ENCODE results near the gene SH3RF2.

DNA sequence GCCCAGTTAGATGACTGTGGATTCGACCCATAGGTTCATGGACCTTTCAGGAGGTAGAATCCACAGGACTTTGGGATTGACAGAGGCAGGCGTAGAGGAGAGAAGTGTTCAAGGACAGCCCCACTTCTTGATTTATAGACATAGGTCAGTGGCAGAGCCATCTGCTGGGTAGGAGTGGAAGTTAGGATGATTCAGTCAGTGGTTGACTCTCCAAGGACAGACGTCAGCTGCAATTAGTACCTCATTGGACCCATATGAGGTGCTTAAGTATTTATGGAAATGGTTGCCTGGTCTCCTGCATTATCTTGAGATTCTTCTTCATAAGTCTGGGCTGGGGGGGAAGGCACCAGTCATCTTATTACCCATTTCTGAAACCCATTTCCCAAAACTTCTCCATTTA lies 70.9 kb downstream of the SH3RF2 start:
- TF ChIP-seq, protein P1, sequence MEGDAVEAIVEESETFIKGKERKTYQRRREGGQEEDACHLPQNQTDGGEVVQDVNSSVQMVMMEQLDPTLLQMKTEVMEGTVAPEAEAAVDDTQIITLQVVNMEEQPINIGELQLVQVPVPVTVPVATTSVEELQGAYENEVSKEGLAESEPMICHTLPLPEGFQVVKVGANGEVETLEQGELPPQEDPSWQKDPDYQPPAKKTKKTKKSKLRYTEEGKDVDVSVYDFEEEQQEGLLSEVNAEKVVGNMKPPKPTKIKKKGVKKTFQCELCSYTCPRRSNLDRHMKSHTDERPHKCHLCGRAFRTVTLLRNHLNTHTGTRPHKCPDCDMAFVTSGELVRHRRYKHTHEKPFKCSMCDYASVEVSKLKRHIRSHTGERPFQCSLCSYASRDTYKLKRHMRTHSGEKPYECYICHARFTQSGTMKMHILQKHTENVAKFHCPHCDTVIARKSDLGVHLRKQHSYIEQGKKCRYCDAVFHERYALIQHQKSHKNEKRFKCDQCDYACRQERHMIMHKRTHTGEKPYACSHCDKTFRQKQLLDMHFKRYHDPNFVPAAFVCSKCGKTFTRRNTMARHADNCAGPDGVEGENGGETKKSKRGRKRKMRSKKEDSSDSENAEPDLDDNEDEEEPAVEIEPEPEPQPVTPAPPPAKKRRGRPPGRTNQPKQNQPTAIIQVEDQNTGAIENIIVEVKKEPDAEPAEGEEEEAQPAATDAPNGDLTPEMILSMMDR (tag by site-specific recombination; IDR thresholded peaks at IDR 0.05): 0 out of 2 replicates have a peak, but pooled peaks have one; percentile 22
- TF ChIP-seq SETDB1 (IDR thresholded peaks at IDR 0.05; ENCODE audit: insufficient read length, low read length) (no peak), ZNF140 (tag by site-specific recombination; IDR thresholded peaks at IDR 0.05) (no peak), ZNF670 (tag by site-specific recombination; IDR thresholded peaks at IDR 0.05; ENCODE audit: low read depth) (no peak), ZNF626 (tag by site-specific recombination; IDR thresholded peaks at IDR 0.05) (no peak)
- TF ChIP-seq, protein P2, sequence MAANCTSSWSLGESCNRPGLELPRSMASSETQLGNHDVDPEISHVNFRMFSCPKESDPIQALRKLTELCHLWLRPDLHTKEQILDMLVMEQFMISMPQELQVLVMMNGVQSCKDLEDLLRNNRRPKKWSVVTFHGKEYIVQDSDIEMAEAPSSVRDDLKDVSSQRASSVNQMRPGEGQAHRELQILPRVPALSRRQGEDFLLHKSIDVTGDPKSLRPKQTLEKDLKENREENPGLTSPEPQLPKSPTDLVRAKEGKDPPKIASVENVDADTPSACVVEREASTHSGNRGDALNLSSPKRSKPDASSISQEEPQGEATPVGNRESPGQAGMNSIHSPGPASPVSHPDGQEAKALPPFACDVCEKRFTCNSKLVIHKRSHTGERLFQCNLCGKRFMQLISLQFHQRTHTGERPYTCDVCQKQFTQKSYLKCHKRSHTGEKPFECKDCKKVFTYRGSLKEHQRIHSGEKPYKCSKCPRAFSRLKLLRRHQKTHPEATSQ (tag by site-specific recombination; IDR thresholded peaks at IDR 0.05): no peak

Measured in HEK293 (cell line).